GM12891 (cell line): ENCODE results near the gene PCNA.

ENCODE experiments used
- DNase-seq: peaks from one replicate; pipeline ENCODE4 v3.0.0; 2011; ENCODE audit warnings: low spot score; ENCODE audit not compliant: insufficient read length
- FAIRE-seq: peaks from 2 replicates; lab custom pipeline; 2011; peaks lifted over from hg19 to GRCh38; lab: Jason Lieb, UNC
- PAX5 ChIP-seq: IDR thresholded peaks from 2 replicates; pipeline ENCODE4 v1.6.1; 2011; ENCODE audit warnings: low read length, moderate library complexity, mild to moderate bottlenecking; ENCODE audit not compliant: insufficient read depth, severe bottlenecking
- POLR2A ChIP-seq: IDR thresholded peaks from 2 replicates; pipeline ENCODE4 v1.6.1; 2011; ENCODE audit warnings: low read depth, low read length, control low read depth
- POLR2AphosphoS5 ChIP-seq: IDR thresholded peaks from 2 replicates; pipeline ENCODE4 v1.6.1; 2011; ENCODE audit warnings: low read depth, low read length, control low read depth
- POU2F2 ChIP-seq: IDR thresholded peaks from 2 replicates; pipeline ENCODE4 v1.6.1; 2011; ENCODE audit warnings: low read depth, mild to moderate bottlenecking, control low read depth, low read length, moderate library complexity
- SPI1 ChIP-seq: IDR thresholded peaks from 2 replicates; pipeline ENCODE4 v1.6.1; 2011; ENCODE audit warnings: low read depth, low read length, control low read depth
- TAF1 ChIP-seq: IDR thresholded peaks from 2 replicates; pipeline ENCODE4 v1.6.1; 2011; ENCODE audit warnings: low read depth, low read length, control low read depth

PCNA gene

GRCh38 chr20:5069141-5069806 is 50.5 kb downstream of the PCNA start:
- FAIRE-seq, result no peak

GRCh38 chr20:5067877-5068645 is 51.7 kb downstream of the PCNA start:
- FAIRE-seq (no peak), DNase-seq (no peak)

More at GRCh38 chr20:5069141-5069806, 50.5 kb downstream of the PCNA start:
- DNase-seq, result no peak
- TF ChIP-seq PAX5 (no peak), TAF1 (no peak), POLR2AphosphoS5 (no peak), POU2F2 (no peak), SPI1 (no peak), POLR2A (no peak)

GRCh38 chr20:5065879-5066383 is 53.8 kb downstream of the PCNA start:
- no peak for FAIRE-seq
- DNase-seq, result no peak
- no peak for TF ChIP-seq POLR2AphosphoS5
- TF ChIP-seq PAX5, result no peak
- TF ChIP-seq POLR2A, result no peak
- TF ChIP-seq POU2F2, result no peak
- TF ChIP-seq TAF1, result no peak
- TF ChIP-seq SPI1, result no peak

More at GRCh38 chr20:5067877-5068645, 51.7 kb downstream of the PCNA start:
- no peak for TF ChIP-seq TAF1
- TF ChIP-seq PAX5, result no peak
- no peak for TF ChIP-seq POLR2AphosphoS5
- TF ChIP-seq SPI1, result no peak
- no peak for TF ChIP-seq POLR2A
- no peak for TF ChIP-seq POU2F2

GRCh38 chr20:5065166-5065878 is 54.4 kb downstream of the PCNA start:
- TF ChIP-seq TAF1, result no peak
- no peak for TF ChIP-seq POLR2AphosphoS5
- no peak for TF ChIP-seq POLR2A
- no peak for TF ChIP-seq POU2F2
- TF ChIP-seq SPI1, result no peak
- TF ChIP-seq PAX5, result no peak
- DNase-seq (no peak), FAIRE-seq (no peak)
